ENCODE results near the gene ZNF283.
"Not testable (repeated sequence)": the region's sequence is repeated elsewhere in the genome, so short reads cannot be mapped to it uniquely, and the experiment has no call there.

The ZNF283 gene

DNA sequence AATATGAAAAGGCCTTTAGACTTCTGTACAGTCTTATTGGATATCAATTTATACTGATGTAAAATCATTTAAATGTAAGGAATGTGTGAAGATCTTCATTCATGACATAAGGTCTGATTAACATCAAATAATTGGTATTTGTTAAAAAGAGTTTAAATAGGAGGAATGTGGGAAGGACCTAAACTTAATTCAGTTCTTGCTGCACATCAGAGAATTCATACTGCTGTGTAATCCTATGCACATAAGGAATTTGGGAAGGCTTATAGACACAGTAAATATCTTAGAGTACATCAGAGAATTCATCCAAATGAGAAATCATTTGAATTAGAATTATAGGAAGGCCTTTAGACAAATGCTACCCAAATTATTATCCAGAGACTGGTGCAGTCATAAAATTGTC lies 21.7 kb downstream of the ZNF283 start:
- no peak for DNase-seq (ENCODE audit: low spot score)

DNA sequence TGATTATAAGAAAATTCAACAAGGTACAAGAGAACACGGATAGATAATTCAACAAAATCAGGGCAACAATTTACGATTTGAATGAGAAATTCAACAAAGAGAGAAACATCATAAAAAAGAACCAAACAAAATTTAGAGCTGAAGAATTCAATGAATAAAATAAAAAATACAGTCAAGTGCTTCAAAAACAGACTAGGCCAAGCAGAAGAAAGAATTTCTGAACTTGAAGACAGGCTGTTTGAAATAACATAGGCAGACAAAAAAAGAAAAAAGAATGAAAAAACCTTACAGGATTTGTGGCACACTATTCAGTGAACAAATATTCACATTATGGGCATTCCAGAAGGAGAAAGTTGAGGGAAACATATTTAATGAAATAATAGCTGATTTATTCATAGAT lies 31.1 kb downstream of the ZNF283 start:
- no peak for DNase-seq (ENCODE audit: low spot score)

DNA sequence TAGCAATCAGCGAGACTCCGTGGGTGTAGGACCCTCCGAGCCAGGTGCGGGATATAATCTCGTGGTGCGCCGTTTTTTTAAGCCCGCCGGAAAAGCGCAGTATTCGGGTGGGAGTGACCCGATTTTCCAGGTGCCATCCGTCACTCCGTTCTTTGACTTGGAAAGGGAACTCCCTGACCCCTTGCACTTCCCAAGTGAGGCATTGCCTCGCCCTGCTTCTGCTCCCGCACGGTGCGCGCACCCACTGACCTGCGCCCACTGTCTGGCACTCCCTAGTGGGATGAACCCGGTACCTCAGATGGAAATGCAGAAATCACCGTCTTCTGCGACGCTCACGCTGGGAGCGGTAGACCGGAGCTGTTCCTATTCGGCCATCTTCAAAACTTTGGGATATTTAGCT lies 39.8 kb downstream of the ZNF283 start:
- not testable (repeated sequence) for DNase-seq (ENCODE audit: low spot score)

DNA sequence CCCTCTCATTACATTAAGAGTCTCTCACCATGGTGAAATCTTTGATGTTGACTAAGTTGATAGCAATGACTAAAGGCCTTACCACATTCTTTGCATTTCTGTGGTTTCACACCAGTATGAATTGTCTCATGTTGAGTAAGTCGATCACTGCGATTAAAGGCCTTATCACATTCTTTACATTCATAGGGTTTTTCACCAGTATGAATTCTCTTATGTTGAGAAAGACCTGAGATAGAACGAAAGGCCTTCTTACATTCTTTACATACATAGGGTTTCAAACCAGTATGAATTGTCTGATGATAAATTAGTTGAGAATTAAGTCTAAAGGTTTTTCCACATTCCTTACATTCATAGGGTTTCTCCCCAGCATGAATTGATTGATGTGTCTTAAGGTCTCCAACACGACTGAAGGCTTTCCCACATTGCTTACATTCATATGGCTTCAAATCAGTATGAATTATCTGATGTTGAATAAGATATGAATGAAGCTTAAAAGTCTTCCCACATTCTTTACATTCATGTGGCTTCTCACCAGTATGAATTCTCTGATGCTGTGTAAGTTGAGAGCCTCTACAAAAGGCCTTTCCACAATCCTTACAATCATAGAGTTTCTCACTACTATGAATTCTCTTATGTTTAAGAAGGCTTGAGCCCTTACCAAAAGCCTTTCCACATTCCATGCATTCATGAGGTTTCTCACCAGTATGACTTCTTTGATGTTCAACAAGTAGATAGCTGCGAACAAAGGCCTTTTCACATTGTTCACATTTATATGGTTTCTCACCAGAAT lies 45.6 kb downstream of the ZNF283 start:
- no peak for DNase-seq (ENCODE audit: low spot score)

DNA sequence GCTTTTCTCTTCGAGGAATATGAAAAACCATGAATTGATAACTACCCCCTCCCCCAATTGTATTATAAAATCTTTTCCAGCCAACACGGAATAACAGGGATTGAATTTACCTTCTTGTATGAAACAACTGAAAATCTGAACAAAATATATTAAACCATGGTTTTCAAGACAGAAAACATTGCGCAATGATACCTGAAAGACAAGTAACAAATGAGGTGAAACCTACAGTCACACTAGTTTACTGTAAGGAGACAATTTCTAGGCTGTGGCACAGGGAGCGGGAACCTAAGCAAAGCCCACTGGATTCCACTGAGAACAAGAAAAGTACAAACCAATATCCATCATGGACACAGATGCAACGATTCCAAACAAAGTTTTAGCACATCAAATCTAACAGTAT lies 53.4 kb downstream of the ZNF283 start:
- DNase-seq (ENCODE audit: low spot score): no peak

DNA sequence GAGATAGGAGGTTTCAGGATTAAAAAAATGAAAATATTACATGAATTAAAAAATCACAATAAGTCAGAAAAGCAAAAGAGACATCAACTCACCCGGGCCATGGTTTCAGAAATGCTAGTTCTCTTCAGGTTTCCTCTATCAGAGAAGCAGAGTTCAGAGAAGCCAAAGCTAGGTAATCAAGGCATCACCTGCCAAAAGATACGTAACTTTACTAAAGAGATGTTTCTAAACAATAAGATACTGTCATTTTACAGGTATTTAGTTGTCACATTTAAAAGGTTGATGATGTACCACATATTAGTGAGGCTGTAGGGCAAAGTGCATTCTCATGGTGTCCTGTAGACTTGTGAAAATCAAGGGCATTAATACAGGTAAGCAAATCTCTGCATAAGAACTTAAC lies 56.7 kb downstream of the ZNF283 start, which contains the start of gene ZNF404:
TSS of gene ZNF404 (minus strand) at position 101 of the 400 bp plus-strand sequence.
- DNase-seq (ENCODE audit: low spot score): no peak

DNA sequence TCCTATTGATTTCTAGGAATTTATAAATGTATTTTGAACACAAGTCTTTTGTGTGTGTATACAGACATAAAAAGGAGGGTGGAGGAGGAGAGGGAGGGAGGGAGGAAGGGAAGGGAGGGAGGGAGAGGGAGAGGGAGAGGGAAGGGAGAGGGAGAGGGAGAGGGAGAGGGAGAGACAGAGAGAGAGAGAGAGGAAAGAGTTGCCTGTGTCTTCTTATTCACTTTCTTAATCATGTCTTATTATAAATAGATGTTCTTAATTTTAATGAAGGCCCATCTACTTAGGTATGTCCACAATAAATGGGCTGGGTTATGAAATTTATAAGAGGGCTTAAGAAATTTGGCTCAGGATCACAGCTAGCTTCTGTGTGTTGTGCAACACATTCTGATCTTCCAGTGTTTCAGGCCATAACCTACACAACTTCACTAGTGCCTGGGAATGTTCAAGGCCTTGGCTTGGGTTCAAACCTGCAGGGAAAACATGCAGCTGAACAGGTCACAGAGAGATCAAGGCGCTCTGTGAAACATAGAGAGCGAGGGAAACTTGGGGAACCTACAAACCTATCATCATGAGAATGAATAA lies 68.7 kb downstream of the ZNF283 start:
- DNase-seq (ENCODE audit: low spot score): no peak
